Endothelial cell (in vitro differentiated cells): ENCODE data around the gene SEZ6. TPM values are rescaled to one million over a fixed set of nuclear protein-coding genes. Genes with fewer than 3 reads are reported as not detected.

Source experiments
- DNase-seq: peaks from one replicate; pipeline ENCODE4 v3.0.0; 2021; ENCODE audit warnings: low spot score
- H3K27ac Mint-ChIP-seq: one replicate; pipeline ENCODE4 v1.8.0; 2021; ENCODE audit warnings: mixed read lengths, inconsistent platforms; ENCODE audit not compliant: unreplicated experiment
- H3K27me3 Mint-ChIP-seq: one replicate; pipeline ENCODE4 v1.8.0; 2021; ENCODE audit warnings: mild to moderate bottlenecking, moderate library complexity, mixed read lengths, inconsistent platforms; ENCODE audit not compliant: unreplicated experiment
- H3K36me3 Mint-ChIP-seq: one replicate; pipeline ENCODE4 v1.8.0; 2021; ENCODE audit warnings: mild to moderate bottlenecking, low read depth, mixed read lengths, inconsistent platforms; ENCODE audit not compliant: unreplicated experiment
- H3K4me1 Mint-ChIP-seq: one replicate; pipeline ENCODE4 v1.8.0; 2021; ENCODE audit warnings: mild to moderate bottlenecking, mixed read lengths, inconsistent platforms; ENCODE audit not compliant: unreplicated experiment
- H3K4me3 Mint-ChIP-seq: one replicate; pipeline ENCODE4 v1.8.0; 2021; ENCODE audit warnings: mild to moderate bottlenecking, mixed read lengths, inconsistent platforms; ENCODE audit not compliant: unreplicated experiment
- H3K9me3 Mint-ChIP-seq: one replicate; pipeline ENCODE4 v1.8.0; 2021; ENCODE audit warnings: mixed read lengths, inconsistent platforms; ENCODE audit not compliant: unreplicated experiment
- CTCF ChIP-seq: fragments of 200-600 bp; sonication (generic); IDR thresholded peaks from one replicate; pipeline ENCODE4 v1.5.0; 2021; ENCODE audit warnings: antibody characterized with exemption; ENCODE audit not compliant: unreplicated experiment
- total RNA-seq: library from RNA; stranded (reverse); fragmentation: NEBNext Ultra II Directional; extraction: Animal tissue kit (Norgen Biotek cat#: 25700); gene quantifications from one replicate; pipeline ENCODE4 v1.2.1, GENCODE V29; 2021; ENCODE audit not compliant: unreplicated experiment

The SEZ6 gene
- total RNA-seq, 1 donor from 2014 or later: 0.10 TPM

- no peaks in the 10 kb centered on the region for H3K36me3 Mint-ChIP-seq
- no peak overlapping the region for H3K27ac Mint-ChIP-seq
- H3K4me1 Mint-ChIP-seq: no peaks in the 10 kb centered on the region
- H3K27me3 Mint-ChIP-seq: peaks cover 6% of the 10 kb centered on the region
- no peak for TF ChIP-seq CTCF
- no peak for DNase-seq
- H3K4me3 Mint-ChIP-seq: no peak overlapping the region
- no peaks in the 10 kb centered on the region for H3K9me3 Mint-ChIP-seq
Measured at GRCh38 chr17:28961391-28961790, 44.4 kb downstream of the SEZ6 start.

DNA sequence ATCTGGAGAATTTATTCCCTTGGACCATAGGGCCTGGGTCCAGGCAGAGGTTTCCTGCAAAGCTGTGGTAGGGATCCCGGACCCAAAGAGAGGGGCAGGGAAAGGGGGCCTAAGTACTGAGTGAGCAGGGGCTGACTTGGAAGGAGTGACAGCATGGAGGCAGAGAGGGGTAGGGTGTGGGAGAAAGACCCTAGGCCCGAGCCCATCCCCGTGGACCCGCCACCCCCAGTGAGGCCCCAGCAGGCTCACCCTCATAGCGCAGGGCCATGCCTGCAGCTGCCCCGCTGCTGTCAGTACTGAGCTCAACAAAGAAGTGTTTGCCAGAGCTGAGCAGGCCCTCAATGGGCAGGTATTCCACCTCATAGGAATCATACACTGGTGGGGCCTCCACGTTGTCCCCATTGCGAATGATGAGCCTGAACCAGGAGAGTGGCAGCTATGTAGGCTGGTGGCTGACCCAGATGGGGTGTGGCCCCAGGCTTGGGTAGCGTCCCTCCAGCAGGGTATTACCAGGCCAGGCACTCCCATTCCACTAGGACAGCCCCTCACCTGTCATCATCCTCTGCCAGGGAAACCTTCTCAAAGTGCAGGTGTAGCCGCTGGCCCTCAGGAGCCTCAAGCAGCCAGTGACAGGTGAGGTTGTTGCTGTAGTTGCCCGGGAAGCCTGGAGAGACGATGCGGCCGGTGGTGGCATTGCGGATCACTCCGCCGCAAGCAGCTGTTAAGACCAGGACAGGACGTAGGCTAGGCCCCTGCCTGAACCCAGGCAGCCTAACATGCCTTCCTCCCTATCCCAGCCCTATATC lies 45.4 kb downstream of the SEZ6 start:
- H3K27me3 Mint-ChIP-seq: peaks cover 6% of the 10 kb centered on the region
- H3K4me3 Mint-ChIP-seq: no peak overlapping the region
- no peaks in the 10 kb centered on the region for H3K9me3 Mint-ChIP-seq
- no peak overlapping the region for H3K27ac Mint-ChIP-seq
- TF ChIP-seq CTCF: no peak
- DNase-seq: no peak
- H3K36me3 Mint-ChIP-seq: no peaks in the 10 kb centered on the region
- no peaks in the 10 kb centered on the region for H3K4me1 Mint-ChIP-seq

GRCh38 chr17:28959471-28959871 lies 46.4 kb downstream of the SEZ6 start:
- no peak for DNase-seq
- TF ChIP-seq CTCF: no peak
- H3K36me3 Mint-ChIP-seq: no peaks in the 10 kb centered on the region
- H3K27ac Mint-ChIP-seq: no peak overlapping the region
- H3K9me3 Mint-ChIP-seq: no peaks in the 10 kb centered on the region
- H3K4me3 Mint-ChIP-seq: no peak overlapping the region
- no peaks in the 10 kb centered on the region for H3K4me1 Mint-ChIP-seq
- H3K27me3 Mint-ChIP-seq: peaks cover 6% of the 10 kb centered on the region

DNA sequence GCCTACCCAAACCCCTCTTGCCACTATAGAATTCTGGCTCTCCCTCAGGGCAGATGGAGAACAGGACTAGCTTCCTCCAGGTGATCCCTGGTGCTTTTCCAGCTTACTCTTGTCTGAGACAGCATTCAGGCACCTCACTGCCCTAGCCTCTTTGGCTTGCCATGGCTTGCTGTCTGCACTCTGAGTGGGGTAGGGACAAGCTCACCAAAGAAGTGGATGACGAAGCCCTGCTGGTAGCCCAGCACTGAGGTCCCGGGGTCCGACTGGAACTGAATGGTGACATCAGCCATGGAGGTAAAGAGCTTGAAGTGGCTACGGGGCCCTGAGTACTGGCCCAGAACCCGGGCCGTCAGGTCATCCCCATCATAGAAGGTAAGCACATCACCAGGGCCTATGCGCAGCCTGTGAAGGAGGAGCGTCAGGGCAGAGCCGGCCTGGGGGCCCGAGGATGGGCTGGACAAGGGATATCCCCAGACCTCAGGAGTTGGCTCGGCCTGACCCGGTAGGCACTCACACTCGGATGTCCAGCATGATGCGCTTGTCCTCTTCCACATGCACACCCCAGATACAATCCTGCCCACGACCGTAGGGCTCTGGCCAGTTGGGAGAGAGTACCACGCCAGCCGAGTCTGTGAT lies 46.9 kb downstream of the SEZ6 start:
- DNase-seq: no peak
- Mint-ChIP-seq H3K36me3 (no peaks in the 10 kb centered on the region), H3K27ac (no peak overlapping the region), H3K27me3 (peaks cover 4% of the 10 kb centered on the region), H3K9me3 (no peaks in the 10 kb centered on the region), H3K4me3 (no peak overlapping the region), H3K4me1 (no peaks in the 10 kb centered on the region)
- TF ChIP-seq CTCF: no peak

- peaks cover 3% of the 10 kb centered on the region for H3K27me3 Mint-ChIP-seq
- no peaks in the 10 kb centered on the region for H3K9me3 Mint-ChIP-seq
- no peak for DNase-seq
- no peaks in the 10 kb centered on the region for H3K4me1 Mint-ChIP-seq
- H3K4me3 Mint-ChIP-seq: no peak overlapping the region
- H3K27ac Mint-ChIP-seq: no peak overlapping the region
- no peak for TF ChIP-seq CTCF
- no peaks in the 10 kb centered on the region for H3K36me3 Mint-ChIP-seq
Measured at GRCh38 chr17:28957992-28958355, 47.9 kb downstream of the SEZ6 start.
